Spleen (tissue), 7 donors: ENCODE measurements around the gene LDHAL6A.

ENCODE experiments used
- CTCF ChIP-seq, 11 experiments: fragments of 200-600 bp in 7 of 11; fragments of 450-650 bp in 4 of 11; sonication (generic) in 4 of 11; IDR thresholded peaks in 8 of 11; conservative IDR thresholded peaks in 3 of 11; 1 replicate in 7 of 11; 2 replicates in 4 of 11; pipeline versions ENCODE4 v1.4.0 to v1.8.0; 2016 to 2021; ENCODE audit warnings: antibody characterized with exemption in 11 of 11, inconsistent platforms in 4 of 11, mild to moderate bottlenecking in 1 of 11
- POLR2A ChIP-seq, 3 donors: fragments of 450-650 bp; IDR thresholded peaks; one replicate each; pipeline ENCODE4 v1.5.1; 2017; ENCODE audit warnings: antibody characterized with exemption in 3 of 3, mild to moderate bottlenecking in 1 of 3
- donor health status: DM: no; HTN: no; CAD: no; lungs with moderate emphysema.
- donor health status: DM: no; HTN: no; CAD: no.
- donor health status: DM: no; HTN: no; CAD: no.

GRCh38 chr11:18526521-18527296, 71.1 kb downstream of the LDHAL6A start, which contains the start of gene TSG101:
- TF ChIP-seq CTCF (IDR thresholded peaks at IDR 0.05 in 8 of 11, conservative IDR thresholded peaks at IDR 0.05 in 3 of 11) (peak in 1 of 11 experiments; percentile 16), POLR2A (IDR thresholded peaks at IDR 0.05) (peak in 2 of 3 donors; percentile 49 to 76)
